Measurements from ENCODE around the gene TXNDC9. TPM values are rescaled to one million over a fixed set of nuclear protein-coding genes. Genes with fewer than 3 reads are reported as not detected.
"Not testable (repeated sequence)": the region's sequence is repeated elsewhere in the genome, so short reads cannot be mapped to it uniquely, and the experiment has no call there.

The TXNDC9 gene
- total RNA-seq, 2 experiments from 2014 or later = 8.3 TPM

DNA sequence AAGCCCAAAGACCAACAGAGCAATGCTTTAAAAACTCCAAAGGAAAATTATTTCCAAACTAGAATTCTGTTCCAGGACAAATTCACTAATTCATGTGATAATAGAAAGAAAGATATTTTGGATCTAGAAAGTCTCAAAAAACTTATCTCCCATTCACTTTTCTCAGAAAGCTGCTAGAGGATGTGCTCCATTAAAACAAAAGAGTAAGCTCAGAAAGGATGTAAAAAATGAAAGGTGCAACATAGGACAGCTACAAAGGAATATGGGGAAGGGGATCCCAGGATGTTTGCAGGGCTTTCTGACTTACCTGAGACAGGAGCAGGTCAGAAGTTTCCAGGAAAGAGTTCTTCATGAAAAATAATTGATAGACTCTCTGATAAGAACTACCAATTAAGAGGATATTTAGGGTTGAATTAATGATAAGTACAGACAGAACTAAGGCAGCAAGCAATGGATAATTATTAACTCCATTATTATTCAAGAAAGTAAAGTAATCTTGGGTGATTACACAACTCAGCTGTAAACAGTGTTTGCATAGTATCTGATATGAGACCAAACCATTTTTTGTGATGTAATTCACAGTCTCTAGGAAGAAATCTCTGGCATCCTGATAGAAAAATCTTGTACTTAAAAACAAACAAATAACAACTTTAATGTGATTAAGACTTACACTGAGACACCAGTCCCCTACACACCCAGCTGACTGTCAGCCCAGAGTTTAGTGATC, 56.0 kb downstream of the TXNDC9 start:
- intact Hi-C loops (cut with DNase I, micrococcal nuclease) = no loop called here
- TF ChIP-seq CTCF (IDR thresholded peaks at IDR 0.05) = no peak
- ChIA-PET CTCF (no interaction called here), POLR2A (no interaction called here)
- Mint-ChIP-seq H3K27me3 (no peaks in the 10 kb centered on the region), H3K4me3 (no peak overlapping the region), H3K36me3 (ENCODE audit: low read depth) (peaks cover 50% of the 10 kb centered on the region), H3K9me3 (peaks cover 10% of the 10 kb centered on the region), H3K27ac (no peak overlapping the region), H3K4me1 (ENCODE audit: low read depth) (no peaks in the 10 kb centered on the region)
- Histone ChIP-seq H3K27ac (ENCODE audit: low read depth in 1 of 2, low read length in 2 of 2) (no peak overlapping the region), H3K27me3 (ENCODE audit: control insufficient read depth in 1 of 2, insufficient read depth in 2 of 2, low read length in 2 of 2) (no peaks in the 10 kb centered on the region), H3K9me3 (ENCODE audit: control insufficient read depth in 1 of 2, insufficient read depth in 1 of 2, low read length in 2 of 2) (peaks cover 0 to 3% of the 10 kb centered on the region in 2 experiments), H3K4me3 (ENCODE audit: low read length) (no peak overlapping the region), H3K36me3 (ENCODE audit: insufficient read depth, low read length) (peaks cover 7% of the 10 kb centered on the region), H3K4me1 (ENCODE audit: insufficient read depth, low read length) (no peaks in the 10 kb centered on the region)
- no peak for ATAC-seq (ENCODE audit: poor library complexity)
- no peak for DNase-seq

- Histone ChIP-seq H3K36me3 (ENCODE audit: insufficient read depth, low read length) (no peaks in the 10 kb centered on the region), H3K9me3 (ENCODE audit: control insufficient read depth in 1 of 2, insufficient read depth in 1 of 2, low read length in 2 of 2) (peaks cover 0 to 3% of the 10 kb centered on the region in 2 experiments), H3K4me1 (ENCODE audit: insufficient read depth, low read length) (no peaks in the 10 kb centered on the region), H3K27ac (ENCODE audit: low read depth in 1 of 2, low read length in 2 of 2) (no peak overlapping the region), H3K27me3 (ENCODE audit: control insufficient read depth in 1 of 2, insufficient read depth in 2 of 2, low read length in 2 of 2) (no peaks in the 10 kb centered on the region), H3K4me3 (ENCODE audit: low read length) (no peak overlapping the region)
- no peaks in the 10 kb centered on the region for H3K4me1 Mint-ChIP-seq (ENCODE audit: low read depth)
- DNase-seq = no peak
- H3K9me3 Mint-ChIP-seq = peaks cover 10% of the 10 kb centered on the region
- no peak overlapping the region for H3K27ac Mint-ChIP-seq
- no peak for TF ChIP-seq CTCF (IDR thresholded peaks at IDR 0.05)
- H3K27me3 Mint-ChIP-seq = no peaks in the 10 kb centered on the region
- intact Hi-C loops (cut with DNase I, micrococcal nuclease) = no loop called here
- H3K36me3 Mint-ChIP-seq (ENCODE audit: low read depth) = peaks cover 42% of the 10 kb centered on the region
- ChIA-PET POLR2A (no interaction called here), CTCF (no interaction called here)
- no peak for ATAC-seq (ENCODE audit: poor library complexity)
- no peak overlapping the region for H3K4me3 Mint-ChIP-seq
These were observed 57.3 kb downstream of the TXNDC9 start for GRCh38 chr2:99278793-99279291.

GRCh38 chr2:99278195-99278765, 57.9 kb downstream of the TXNDC9 start:
- H3K27me3 ChIP-seq (ENCODE audit: control insufficient read depth in 1 of 2, insufficient read depth in 2 of 2, low read length in 2 of 2); H3K36me3 ChIP-seq (ENCODE audit: insufficient read depth, low read length); H3K9me3 Mint-ChIP-seq; H3K27ac ChIP-seq (ENCODE audit: low read depth in 1 of 2, low read length in 2 of 2); H3K27ac Mint-ChIP-seq; CTCF ChIA-PET; H3K4me1 Mint-ChIP-seq (ENCODE audit: low read depth); H3K4me1 ChIP-seq (ENCODE audit: insufficient read depth, low read length); intact Hi-C loops (cut with DNase I, micrococcal nuclease); H3K4me3 ChIP-seq (ENCODE audit: low read length); POLR2A ChIA-PET; H3K9me3 ChIP-seq (ENCODE audit: control insufficient read depth in 1 of 2, insufficient read depth in 1 of 2, low read length in 2 of 2); H3K4me3 Mint-ChIP-seq; H3K27me3 Mint-ChIP-seq; DNase-seq; ATAC-seq (ENCODE audit: poor library complexity): not testable (repeated sequence)
- H3K36me3 Mint-ChIP-seq (ENCODE audit: low read depth) = peaks cover 38% of the 10 kb centered on the region
